ENCODE results near the gene SLC25A2. TPM values are rescaled to one million over a fixed set of nuclear protein-coding genes. Genes with fewer than 3 reads are reported as not detected.

Gene SLC25A2
- total RNA-seq, 4 donors from 2014 or later, result 0.28 to 2.4 (median 2.3) TPM; not detected in 1

GRCh38 chr5:141260458-141261237 is 43.2 kb downstream of the SLC25A2 start:
- H3K36me3 ChIP-seq, result no peaks in the 10 kb centered on the region
- intact Hi-C loops (cut with DNase I; ENCODE audit: low total_unique reads), result no loop called here
- no peaks in the 10 kb centered on the region for H3K27me3 ChIP-seq
- H3K4me1 ChIP-seq, result no peaks in the 10 kb centered on the region
- DNase-seq, result no peak
- H3K9me3 ChIP-seq, result peaks cover 0 to 100% of the 10 kb centered on the region in 2 donors
- no peak overlapping the region for H3K4me3 ChIP-seq
- no peak overlapping the region for H3K27ac ChIP-seq
- no peak for TF ChIP-seq POLR2A (IDR thresholded peaks at IDR 0.05)
- no peak for TF ChIP-seq CTCF (IDR thresholded peaks at IDR 0.05)

GRCh38 chr5:141258948-141259347 is 44.9 kb downstream of the SLC25A2 start:
- H3K27me3 ChIP-seq, result no peaks in the 10 kb centered on the region
- H3K4me1 ChIP-seq, result no peaks in the 10 kb centered on the region
- no peaks in the 10 kb centered on the region for H3K36me3 ChIP-seq
- no peak for DNase-seq
- intact Hi-C loops (cut with DNase I; ENCODE audit: low total_unique reads), result no loop called here
- peaks cover 0 to 100% of the 10 kb centered on the region in 2 donors for H3K9me3 ChIP-seq
- H3K27ac ChIP-seq, result no peak overlapping the region
- H3K4me3 ChIP-seq, result no peak overlapping the region
- TF ChIP-seq CTCF (IDR thresholded peaks at IDR 0.05) (no peak), POLR2A (IDR thresholded peaks at IDR 0.05) (no peak)

- DNase-seq, result no peak
- no peaks in the 10 kb centered on the region for H3K27me3 ChIP-seq
- no peak overlapping the region for H3K4me3 ChIP-seq
- no peaks in the 10 kb centered on the region for H3K36me3 ChIP-seq
- intact Hi-C loops (cut with DNase I; ENCODE audit: low total_unique reads), result no loop called here
- TF ChIP-seq CTCF (IDR thresholded peaks at IDR 0.05), result no peak
- TF ChIP-seq POLR2A (IDR thresholded peaks at IDR 0.05), result no peak
- H3K9me3 ChIP-seq, result peaks cover 0 to 100% of the 10 kb centered on the region in 2 donors
- no peaks in the 10 kb centered on the region for H3K4me1 ChIP-seq
- H3K27ac ChIP-seq, result no peak overlapping the region
Observed at GRCh38 chr5:141258464-141258863, 45.4 kb downstream of the SLC25A2 start.

Other genes starting within 250 kb of the SLC25A2 start
- 1 to 10 TPM in 3 of 4 donors, not detected in 1; 2.3 to 8.4 (median 4.9) TPM for gene PCDHB2, start 209.4 kb downstream of the SLC25A2 start, total RNA-seq
- gene PCDHB3, start 203.6 kb downstream of the SLC25A2 start, total RNA-seq, result 1 to 10 TPM; 1.0 to 6.9 (median 2.8) TPM
- 10 to 100 TPM in 1 of 4 donors, 1 to 10 TPM in 2, under 1 TPM in 1; 0.59 to 10.5 (median 6.0) TPM for gene PCDHB4, start 182.2 kb downstream of the SLC25A2 start, total RNA-seq
- gene PCDHB5, start 168.8 kb downstream of the SLC25A2 start, total RNA-seq, result 10 to 100 TPM in 3 of 4 donors, 1 to 10 TPM in 1; 1.2 to 16.4 (median 12.6) TPM
- 1 to 10 TPM in 3 of 4 donors, under 1 TPM in 1; 0.51 to 4.2 (median 1.7) TPM for gene PCDHB6, start 154.0 kb downstream of the SLC25A2 start, total RNA-seq
- 1 to 10 TPM in 3 of 4 donors, under 1 TPM in 1; 0.51 to 8.0 (median 5.7) TPM for gene PCDHB7, start 131.4 kb downstream of the SLC25A2 start, total RNA-seq
- 1 to 10 TPM in 2 of 4 donors, under 1 TPM in 2; under 0.01 to 5.4 (median 2.1) TPM for gene PCDHB8, start 126.3 kb downstream of the SLC25A2 start, total RNA-seq
- gene PCDHB16, start 121.7 kb downstream of the SLC25A2 start, total RNA-seq, result 10 to 100 TPM in 1 of 4 donors, 1 to 10 TPM in 3; 3.8 to 10.2 (median 5.0) TPM
- 1 to 10 TPM; 1.8 to 5.5 (median 4.8) TPM for gene PCDHB9, start 116.9 kb downstream of the SLC25A2 start, total RNA-seq
- gene PCDHB10, start 111.7 kb downstream of the SLC25A2 start, total RNA-seq, result 1 to 10 TPM; 2.6 to 8.3 (median 4.7) TPM
- 1 to 10 TPM; 2.4 to 9.8 (median 6.9) TPM for gene PCDHB11, start 104.4 kb downstream of the SLC25A2 start, total RNA-seq
- gene PCDHB12, start 95.3 kb downstream of the SLC25A2 start, total RNA-seq, result 10 to 100 TPM in 1 of 4 donors, 1 to 10 TPM in 2, under 1 TPM in 1; 0.88 to 20.5 (median 9.1) TPM
- gene PCDHB13, start 90.1 kb downstream of the SLC25A2 start, total RNA-seq, result 10 to 100 TPM in 1 of 4 donors, 1 to 10 TPM in 3; 6.2 to 26.1 (median 8.5) TPM
- gene PCDHB14, start 80.7 kb downstream of the SLC25A2 start, total RNA-seq, result 10 to 100 TPM in 2 of 4 donors, 1 to 10 TPM in 2; 3.6 to 14.7 (median 9.3) TPM
- gene PCDHB15, start 58.7 kb downstream of the SLC25A2 start, total RNA-seq, result 10 to 100 TPM in 3 of 4 donors, 1 to 10 TPM in 1; 5.0 to 17.8 (median 12.1) TPM
- gene TAF7, start 16.7 kb upstream of the SLC25A2 start, total RNA-seq, result 100 to 1,000 TPM in 2 of 4 donors, 10 to 100 TPM in 2; 76.1 to 121 (median 98.0) TPM
- 1 to 10 TPM in 2 of 4 donors, under 1 TPM in 2; under 0.01 to 3.3 (median 1.5) TPM for gene PCDHGA1, start 26.5 kb upstream of the SLC25A2 start, total RNA-seq
- 10 to 100 TPM in 2 of 4 donors, 1 to 10 TPM in 2; 3.2 to 11.6 (median 9.3) TPM for gene PCDHGA2, start 34.7 kb upstream of the SLC25A2 start, total RNA-seq
- 1 to 10 TPM in 3 of 4 donors, under 1 TPM in 1; 0.51 to 8.2 (median 5.6) TPM for gene PCDHGA3, start 39.8 kb upstream of the SLC25A2 start, total RNA-seq
- 1 to 10 TPM in 3 of 4 donors, not detected in 1; 4.4 to 7.4 (median 6.9) TPM for gene PCDHGB1, start 46.0 kb upstream of the SLC25A2 start, total RNA-seq
- gene PCDHGA4, start 51.0 kb upstream of the SLC25A2 start, total RNA-seq, result 10 to 100 TPM in 1 of 4 donors, 1 to 10 TPM in 2, under 1 TPM in 1; 0.59 to 16.1 (median 8.7) TPM
- 10 to 100 TPM in 2 of 4 donors, 1 to 10 TPM in 1, under 1 TPM in 1; 0.59 to 17.9 (median 8.7) TPM for gene PCDHGB2, start 55.9 kb upstream of the SLC25A2 start, total RNA-seq
- gene PCDHGA5, start 60.1 kb upstream of the SLC25A2 start, total RNA-seq, result 10 to 100 TPM in 3 of 4 donors, 1 to 10 TPM in 1; 1.8 to 11.5 (median 11.2) TPM
- gene PCDHGB3, start 66.2 kb upstream of the SLC25A2 start, total RNA-seq, result 10 to 100 TPM in 2 of 4 donors, 1 to 10 TPM in 1, under 1 TPM in 1; 0.59 to 14.1 (median 8.1) TPM
- gene PCDHGA6, start 69.8 kb upstream of the SLC25A2 start, total RNA-seq, result 10 to 100 TPM in 3 of 4 donors, 1 to 10 TPM in 1; 4.4 to 16.6 (median 14.3) TPM
- gene PCDHGA7, start 78.7 kb upstream of the SLC25A2 start, total RNA-seq, result 10 to 100 TPM in 3 of 4 donors, 1 to 10 TPM in 1; 10.0 to 14.1 (median 11.8) TPM
- gene PCDHGB4, start 83.6 kb upstream of the SLC25A2 start, total RNA-seq, result 10 to 100 TPM in 3 of 4 donors, 1 to 10 TPM in 1; 8.2 to 17.1 (median 14.9) TPM
- gene PCDHGA8, start 88.6 kb upstream of the SLC25A2 start, total RNA-seq, result 1 to 10 TPM in 3 of 4 donors, under 1 TPM in 1; 0.59 to 9.0 (median 5.1) TPM
- gene PCDHGB5, start 93.9 kb upstream of the SLC25A2 start, total RNA-seq, result 10 to 100 TPM in 3 of 4 donors, 1 to 10 TPM in 1; 10.0 to 33.6 (median 20.6) TPM
- 10 to 100 TPM; 11.8 to 18.7 (median 16.7) TPM for gene PCDHGA9, start 98.7 kb upstream of the SLC25A2 start, total RNA-seq
- gene PCDHGB6, start 104.0 kb upstream of the SLC25A2 start, total RNA-seq, result 10 to 100 TPM in 2 of 4 donors, 1 to 10 TPM in 2; 3.1 to 21.1 (median 11.5) TPM
- gene PCDHGA10, start 108.9 kb upstream of the SLC25A2 start, total RNA-seq, result 10 to 100 TPM in 1 of 4 donors, 1 to 10 TPM in 3; 2.4 to 11.2 (median 6.6) TPM
- gene PCDHGB7, start 113.6 kb upstream of the SLC25A2 start, total RNA-seq, result 10 to 100 TPM in 3 of 4 donors, 1 to 10 TPM in 1; 7.1 to 27.6 (median 18.1) TPM
- gene PCDHGA11, start 117.0 kb upstream of the SLC25A2 start, total RNA-seq, result 10 to 100 TPM in 3 of 4 donors, 1 to 10 TPM in 1; 9.4 to 13.2 (median 12.0) TPM
- 10 to 100 TPM in 3 of 4 donors, 1 to 10 TPM in 1; 2.9 to 22.0 (median 14.5) TPM for gene PCDHGA12, start 126.5 kb upstream of the SLC25A2 start, total RNA-seq
- 100 to 1,000 TPM in 3 of 4 donors, 10 to 100 TPM in 1; 25.9 to 146 (median 123) TPM for gene PCDHGC3, start 171.9 kb upstream of the SLC25A2 start, total RNA-seq
- 1 to 10 TPM; 2.9 to 8.0 (median 6.7) TPM for gene PCDHGC4, start 181.0 kb upstream of the SLC25A2 start, total RNA-seq
- 1 to 10 TPM in 3 of 4 donors, under 1 TPM in 1; under 0.01 to 7.5 (median 3.4) TPM for gene PCDHGC5, start 185.0 kb upstream of the SLC25A2 start, total RNA-seq